ENCODE data around the gene KCNE1.

GRCh38 chr21:34520764-34521508 lies 8.9 kb upstream of the KCNE1 start:
- TF ChIP-seq CREB1 (IDR thresholded peaks at IDR 0.05; ENCODE audit: low read depth) = no peak
- TF ChIP-seq MAX (IDR thresholded peaks at IDR 0.05) = no peak
- no peak for TF ChIP-seq USF1 (IDR thresholded peaks at IDR 0.05)
- no peak for TF ChIP-seq CEBPB (IDR thresholded peaks at IDR 0.05)
- TF ChIP-seq REST (IDR thresholded peaks at IDR 0.05; ENCODE audit: low read depth) = no peak
- TF ChIP-seq TEAD4 (IDR thresholded peaks at IDR 0.05) = no peak
- TF ChIP-seq RAD21 (IDR thresholded peaks at IDR 0.05; ENCODE audit: low read depth) = no peak
- TF ChIP-seq NFIC (IDR thresholded peaks at IDR 0.05) = no peak
- no peak for TF ChIP-seq EP300 (IDR thresholded peaks at IDR 0.05; ENCODE audit: borderline replicate concordance)
- TF ChIP-seq FOXM1 (IDR thresholded peaks at IDR 0.05; ENCODE audit: borderline replicate concordance, low read depth) = no peak
- no peak for TF ChIP-seq TAF1 (IDR thresholded peaks at IDR 0.05; ENCODE audit: low read depth)

Data from Ishikawa (cell line).